DOHH2 (cell line): ENCODE measurements around the gene ANAPC1.
"Not testable (repeated sequence)": the region's sequence is repeated elsewhere in the genome, so short reads cannot be mapped to it uniquely, and the experiment has no call there.

Experiments
- H3F3A ChIP-seq: fragments of 200-600 bp; sonication (generic), shearing (Covaris generic); 2 replicates; pipeline ENCODE4 v1.6.0; 2016; ENCODE audit warnings: antibody characterized with exemption, mild to moderate bottlenecking; ENCODE audit not compliant: control insufficient read depth, insufficient read depth
- H3K27ac ChIP-seq: fragments of 200-600 bp; sonication (generic); 2 replicates; pipeline ENCODE4 v1.5.1; 2014; ENCODE audit warnings: low read depth, mild to moderate bottlenecking, low read length, moderate library complexity
- H3K27me3 ChIP-seq: fragments of 200-600 bp; sonication (generic); 2 replicates; pipeline ENCODE4 v1.6.1; 2014; ENCODE audit warnings: mild to moderate bottlenecking, low read length, mixed read lengths; ENCODE audit not compliant: control insufficient read depth
- H3K36me3 ChIP-seq: fragments of 200-600 bp; sonication (generic); 2 replicates; pipeline ENCODE4 v1.6.1; 2014; ENCODE audit warnings: mild to moderate bottlenecking, low read length, moderate library complexity, mixed read lengths; ENCODE audit not compliant: control insufficient read depth
- H3K4me1 ChIP-seq: fragments of 200-600 bp; sonication (generic); 2 replicates; pipeline ENCODE4 v1.6.1; 2014; ENCODE audit warnings: mild to moderate bottlenecking, low read length, mixed read lengths; ENCODE audit not compliant: control insufficient read depth
- H3K4me2 ChIP-seq: fragments of 200-600 bp; sonication (generic); 2 replicates; pipeline ENCODE4 v1.6.0; 2014; ENCODE audit warnings: mild to moderate bottlenecking, low read length, moderate library complexity
- H3K4me3 ChIP-seq: fragments of 200-600 bp; sonication (generic); 2 replicates; pipeline ENCODE4 v1.5.1; 2014; ENCODE audit warnings: mild to moderate bottlenecking, low read length, mixed read lengths
- H3K79me2 ChIP-seq: fragments of 200-600 bp; sonication (generic); 2 replicates; pipeline ENCODE4 v1.6.1; 2014; ENCODE audit warnings: mild to moderate bottlenecking, low read length, mixed read lengths; ENCODE audit not compliant: control insufficient read depth
- H3K9me2 ChIP-seq: fragments of 200-600 bp; sonication (generic); replicated peaks from 2 replicates; pipeline ENCODE4 v1.6.1; 2014; ENCODE audit warnings: mild to moderate bottlenecking, low read length, mixed read lengths; ENCODE audit not compliant: control insufficient read depth
- H3K9me3 ChIP-seq: fragments of 200-600 bp; sonication (generic); 2 replicates; pipeline ENCODE4 v1.6.1; 2014; ENCODE audit warnings: antibody characterized with exemption, low read length, mixed read lengths; ENCODE audit not compliant: control insufficient read depth, insufficient read depth
- H4K20me1 ChIP-seq: fragments of 200-600 bp; sonication (generic); 2 replicates; pipeline ENCODE4 v1.6.0; 2014; ENCODE audit warnings: low read depth, mild to moderate bottlenecking, antibody characterized with exemption, low read length, moderate library complexity; ENCODE audit not compliant: control insufficient read depth, insufficient read depth

Gene ANAPC1

DNA sequence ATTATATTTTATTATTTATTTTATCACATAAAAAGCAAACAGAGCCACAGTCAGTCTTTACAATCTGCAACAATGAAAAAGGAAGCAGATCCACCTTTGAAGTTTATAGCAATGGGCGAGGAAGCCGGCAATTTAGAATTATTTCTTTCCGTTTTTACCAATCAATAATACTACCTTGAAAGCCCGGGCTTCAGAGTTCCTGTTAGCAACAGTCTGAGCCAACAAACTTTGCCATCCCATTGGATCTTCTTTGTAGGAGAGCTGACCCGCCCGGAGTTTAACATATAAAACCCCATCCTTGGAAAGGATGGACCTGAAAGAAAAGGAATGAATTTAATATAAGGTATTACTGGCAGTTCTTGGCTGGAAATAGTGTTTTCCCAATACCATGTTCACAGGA, 101.8 kb downstream of the ANAPC1 start:
- not testable (repeated sequence) for H3K79me2 ChIP-seq, H3K4me1 ChIP-seq, H3K9me3 ChIP-seq, H3K27me3 ChIP-seq, H3K4me3 ChIP-seq, H3K4me2 ChIP-seq, H3K36me3 ChIP-seq, H3K27ac ChIP-seq, H4K20me1 ChIP-seq, H3F3A ChIP-seq, H3K9me2 ChIP-seq

DNA sequence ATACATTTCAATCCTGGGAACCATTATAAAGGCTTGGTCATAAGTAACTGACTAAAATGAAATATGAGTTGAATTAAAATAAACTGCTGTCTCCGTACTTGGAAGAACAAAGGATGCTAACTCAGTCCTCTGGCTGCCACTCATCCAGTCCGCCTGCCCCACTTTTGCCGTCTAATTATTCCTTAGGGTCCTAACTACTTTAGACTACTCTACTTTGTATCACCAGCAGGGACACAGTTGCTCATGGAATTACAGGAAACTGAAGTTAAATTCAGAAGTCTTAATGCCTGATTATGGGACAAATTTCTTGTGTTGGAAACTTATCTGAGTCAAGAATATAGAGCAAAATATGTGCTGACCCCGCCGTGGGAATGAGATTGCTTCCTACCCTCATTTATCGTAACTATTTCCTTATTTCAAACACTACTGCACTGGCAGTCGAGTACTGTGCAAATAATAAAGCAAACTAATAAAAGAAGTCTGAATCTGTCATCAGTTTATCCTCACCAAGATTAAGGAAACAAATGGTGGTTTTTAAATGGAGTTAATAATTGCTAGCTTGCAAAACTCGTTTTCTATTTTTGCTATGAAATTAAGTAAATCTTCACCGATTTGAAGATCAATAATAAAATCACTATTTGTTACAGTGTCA, 102.4 kb downstream of the ANAPC1 start:
- H3K4me1 ChIP-seq: not testable (repeated sequence)

DNA sequence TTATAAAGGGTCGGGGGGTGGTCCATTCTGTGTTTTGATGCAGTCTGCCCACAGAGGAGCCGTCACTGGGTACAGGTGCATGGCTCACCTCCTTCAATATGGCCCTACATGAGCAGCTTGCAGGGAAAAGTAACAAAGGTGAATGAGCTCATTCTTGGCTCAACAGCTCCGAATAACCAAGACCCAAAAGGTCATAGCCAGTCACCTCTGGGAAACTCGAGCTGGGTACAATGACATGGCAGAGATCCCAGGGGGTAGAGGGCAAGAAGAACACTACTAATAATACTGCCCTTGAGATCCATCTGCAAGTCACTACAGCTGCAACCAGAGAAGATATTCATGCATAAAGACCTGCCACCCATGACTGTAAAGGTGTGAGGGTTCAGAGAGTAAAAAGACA, 106.8 kb downstream of the ANAPC1 start:
- H3K36me3 ChIP-seq, H4K20me1 ChIP-seq, H3K9me2 ChIP-seq, H3F3A ChIP-seq, H3K9me3 ChIP-seq, H3K79me2 ChIP-seq, H3K4me3 ChIP-seq, H3K4me1 ChIP-seq, H3K27ac ChIP-seq, H3K4me2 ChIP-seq, H3K27me3 ChIP-seq: not testable (repeated sequence)

More for the DNA sequence above, 102.4 kb downstream of the ANAPC1 start:
- H3K27ac ChIP-seq, H3K79me2 ChIP-seq, H3F3A ChIP-seq, H3K27me3 ChIP-seq, H3K4me3 ChIP-seq, H3K9me2 ChIP-seq, H4K20me1 ChIP-seq, H3K36me3 ChIP-seq, H3K4me2 ChIP-seq, H3K9me3 ChIP-seq: not testable (repeated sequence)

DNA sequence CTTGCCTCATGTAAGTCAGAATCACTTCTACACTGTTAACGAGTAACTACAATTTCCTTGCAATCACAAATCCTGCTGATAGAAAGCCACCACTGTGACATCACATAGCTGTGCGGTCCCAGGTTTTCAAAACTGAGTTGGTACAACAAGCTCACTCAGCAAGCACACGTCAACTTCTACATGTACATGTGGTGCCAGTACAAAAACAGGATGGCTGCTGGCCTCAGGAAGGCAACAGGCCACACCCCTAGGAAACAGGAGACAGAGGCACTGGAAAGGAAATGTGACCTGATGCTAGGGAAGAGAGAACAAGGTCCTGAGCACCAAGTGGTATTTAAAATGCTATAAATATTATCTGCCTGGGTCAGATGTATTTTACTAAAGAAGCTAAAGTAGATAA, 107.7 kb downstream of the ANAPC1 start:
- H3F3A ChIP-seq, H3K27me3 ChIP-seq, H4K20me1 ChIP-seq, H3K27ac ChIP-seq, H3K4me1 ChIP-seq, H3K4me2 ChIP-seq, H3K9me2 ChIP-seq, H3K36me3 ChIP-seq, H3K4me3 ChIP-seq, H3K9me3 ChIP-seq, H3K79me2 ChIP-seq: not testable (repeated sequence)

DNA sequence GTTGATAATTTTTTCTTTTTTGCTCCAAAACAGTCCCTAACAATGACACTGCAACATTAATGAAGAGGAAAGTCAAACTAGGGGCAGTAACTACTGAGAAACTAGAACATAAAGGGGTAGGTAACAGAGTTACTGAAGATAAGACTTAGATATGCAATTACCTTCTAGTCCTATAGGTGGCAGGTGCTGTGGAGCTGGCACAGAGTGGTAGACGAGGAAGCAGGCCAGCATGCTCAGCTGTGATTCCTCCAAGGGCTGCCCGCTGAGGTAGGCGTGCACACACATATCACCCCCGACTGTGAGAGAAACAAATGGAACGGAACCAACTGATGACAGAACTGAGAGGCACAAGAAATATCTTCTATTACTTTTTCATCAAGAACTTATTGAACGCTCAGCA, 111.8 kb downstream of the ANAPC1 start:
- not testable (repeated sequence) for H3K9me3 ChIP-seq, H3K4me3 ChIP-seq, H3K27me3 ChIP-seq, H4K20me1 ChIP-seq, H3F3A ChIP-seq, H3K36me3 ChIP-seq, H3K4me2 ChIP-seq, H3K9me2 ChIP-seq, H3K4me1 ChIP-seq, H3K79me2 ChIP-seq, H3K27ac ChIP-seq

DNA sequence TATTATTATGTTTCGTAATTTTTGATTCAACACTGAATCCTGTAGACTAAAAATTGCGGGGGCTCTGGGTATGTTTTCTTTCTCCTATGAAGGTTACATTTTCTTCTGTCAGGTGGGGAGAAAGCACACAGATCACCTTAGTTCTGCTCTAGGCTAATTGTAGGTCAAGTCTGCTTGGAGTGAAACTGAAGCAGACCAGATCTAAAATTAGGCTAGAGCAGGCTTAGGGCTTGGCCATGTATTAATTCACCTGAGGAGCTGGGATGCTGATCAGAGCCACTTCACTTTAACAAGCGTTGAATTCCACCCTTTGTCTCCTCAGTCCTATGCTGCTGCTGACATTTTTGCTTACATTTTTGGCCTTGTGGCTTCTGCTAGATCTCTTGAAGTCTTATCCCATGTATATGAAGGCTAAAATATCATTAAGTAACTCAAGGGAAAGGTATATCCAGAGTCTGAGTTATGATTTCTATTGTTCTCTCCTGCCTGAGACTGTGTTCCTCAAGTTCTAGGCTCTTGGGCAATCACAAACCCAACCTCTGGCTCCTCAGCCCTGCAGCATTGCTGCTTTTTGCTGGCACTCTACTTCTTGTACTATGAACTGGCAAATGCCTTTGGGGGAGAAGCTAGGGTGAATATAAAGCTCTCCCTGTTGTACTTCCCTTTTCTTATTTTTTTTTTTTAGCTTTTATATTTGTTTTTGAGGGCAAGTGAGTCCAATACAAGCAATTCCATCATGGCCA, 112.9 kb downstream of the ANAPC1 start:
- H3K4me2 ChIP-seq, H3K9me2 ChIP-seq, H3K36me3 ChIP-seq, H3K4me1 ChIP-seq, H4K20me1 ChIP-seq, H3K9me3 ChIP-seq, H3K4me3 ChIP-seq, H3K27ac ChIP-seq, H3K79me2 ChIP-seq, H3K27me3 ChIP-seq, H3F3A ChIP-seq: not testable (repeated sequence)

DNA sequence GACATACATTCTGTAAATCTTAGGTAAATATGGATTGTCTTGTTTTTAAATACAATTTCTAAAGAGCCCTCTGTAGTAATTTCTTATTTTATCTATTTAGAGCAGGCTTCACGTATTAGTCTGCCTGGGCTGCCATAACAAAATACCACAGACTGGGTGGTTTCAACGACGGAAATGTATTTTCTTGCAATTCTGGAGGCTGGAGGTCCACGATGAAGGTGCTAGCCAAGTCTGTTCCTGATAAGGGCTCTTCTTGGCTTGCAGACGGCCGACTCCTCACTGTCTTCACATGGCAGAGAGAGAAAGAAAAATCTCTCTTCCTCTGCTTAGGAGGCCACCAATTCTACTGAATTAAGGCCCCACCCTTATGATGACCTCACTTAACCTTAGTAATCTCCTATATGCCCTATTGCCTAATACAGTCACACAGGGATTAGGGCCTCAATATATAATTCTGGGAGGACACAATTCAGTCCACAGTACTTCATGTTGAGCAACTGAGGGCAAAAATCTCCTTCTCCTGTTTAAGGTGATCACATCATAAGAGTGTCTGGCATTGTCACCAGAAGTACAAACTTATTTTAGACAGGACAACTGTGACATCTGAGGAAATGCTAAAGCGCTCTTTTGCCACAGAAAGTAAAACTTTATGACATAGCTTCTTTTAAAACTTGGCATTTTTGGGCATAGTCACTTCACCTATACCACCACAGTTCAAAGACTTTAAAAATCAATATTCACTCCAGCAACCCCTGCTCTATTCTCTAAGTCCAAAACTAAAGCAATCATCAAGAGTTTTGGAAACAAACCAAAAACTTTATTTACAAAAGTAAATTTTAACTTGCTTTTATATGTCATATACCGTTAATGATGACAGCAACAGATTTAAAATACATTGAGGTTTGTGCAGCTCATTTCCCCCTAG, 115.5 kb downstream of the ANAPC1 start:
- not testable (repeated sequence) for H3K9me3 ChIP-seq, H3K4me1 ChIP-seq, H3K79me2 ChIP-seq, H3K36me3 ChIP-seq, H3K9me2 ChIP-seq, H3K4me3 ChIP-seq, H3F3A ChIP-seq, H3K4me2 ChIP-seq, H3K27me3 ChIP-seq, H3K27ac ChIP-seq, H4K20me1 ChIP-seq

DNA sequence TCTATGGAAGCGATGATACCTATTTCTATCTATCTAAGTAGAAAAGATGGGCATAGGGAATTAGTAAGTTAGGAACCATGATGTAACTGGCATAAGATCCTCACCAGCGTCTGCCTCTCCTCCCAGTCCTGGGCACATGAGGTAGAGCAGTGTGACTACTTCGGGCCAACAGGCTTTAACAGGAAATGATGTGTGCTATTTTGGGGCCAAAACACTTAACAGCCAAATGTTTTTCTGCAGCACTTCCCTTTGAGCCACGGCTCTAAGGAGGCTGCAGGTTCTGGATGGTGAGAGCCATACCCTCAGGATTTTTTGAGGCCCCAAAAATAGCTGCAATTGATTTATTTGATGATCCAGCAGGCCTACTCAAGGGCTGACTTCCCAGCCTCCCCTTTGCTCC, 116.9 kb downstream of the ANAPC1 start:
- H3K27ac ChIP-seq, H3K27me3 ChIP-seq, H3K79me2 ChIP-seq, H3K9me2 ChIP-seq, H3F3A ChIP-seq, H3K4me2 ChIP-seq, H3K36me3 ChIP-seq, H3K4me3 ChIP-seq, H4K20me1 ChIP-seq, H3K9me3 ChIP-seq, H3K4me1 ChIP-seq: not testable (repeated sequence)
